SK-N-SH treated with all-trans-retinoic acid at 6 μM for 48 hours (cell line): ENCODE data around the gene HDAC11.

Source experiments
- ATAC-seq: fragments of 200-7000 bp; cut with Tn5 transposase; 3 replicates; pipeline ENCODE4 v1.9.1; 2020; ENCODE audit warnings: mild to moderate bottlenecking, moderate library complexity
- ARNTL ChIP-seq: fragments of 450-650 bp; formaldehyde crosslinking; IDR thresholded peaks from 2 replicates; pipeline ENCODE4 v1.5.0; 2020; ENCODE audit warnings: low read depth, mild to moderate bottlenecking, moderate library complexity, borderline replicate concordance
- BACH2 ChIP-seq: fragments of 250-450 bp; sonication (Bioruptor Pico); IDR thresholded peaks from 2 replicates; pipeline ENCODE4 v1.9.0; 2021; ENCODE audit warnings: mild to moderate bottlenecking, borderline replicate concordance
- CREB5 ChIP-seq: fragments of 250-450 bp; sonication (Bioruptor Pico); IDR thresholded peaks from 2 replicates; pipeline ENCODE4 v1.5.1; 2020; ENCODE audit warnings: low read depth, mild to moderate bottlenecking, moderate library complexity
- ESRRG ChIP-seq: fragments of 250-450 bp; sonication (Bioruptor Pico); IDR thresholded peaks from 2 replicates; pipeline ENCODE4 v1.6.1; 2021; ENCODE audit warnings: mild to moderate bottlenecking
- ISL1 ChIP-seq: fragments of 250-450 bp; sonication (Bioruptor Pico); IDR thresholded peaks from 2 replicates; pipeline ENCODE4 v2.1.2; 2022; ENCODE audit warnings: mild to moderate bottlenecking, moderate library complexity
- OSR1 ChIP-seq: fragments of 250-450 bp; sonication (Bioruptor Pico); IDR thresholded peaks from 2 replicates; pipeline ENCODE4 v1.8.0; 2022; ENCODE audit warnings: moderate library complexity, mild to moderate bottlenecking, inconsistent platforms
- PATZ1 ChIP-seq: fragments of 250-450 bp; sonication (Bioruptor Pico); IDR thresholded peaks from 2 replicates; pipeline ENCODE4 v1.8.0; 2020; ENCODE audit warnings: mild to moderate bottlenecking, moderate library complexity, borderline replicate concordance
- POU6F1 ChIP-seq: fragments of 250-450 bp; sonication (Bioruptor Pico); IDR thresholded peaks from 2 replicates; pipeline ENCODE4 v1.8.0; 2021; ENCODE audit warnings: low read depth, mild to moderate bottlenecking, moderate library complexity, borderline replicate concordance
- PPARA ChIP-seq: fragments of 250-450 bp; sonication (Bioruptor Pico); IDR thresholded peaks from 2 replicates; pipeline ENCODE4 v1.5.0; 2020; ENCODE audit warnings: mild to moderate bottlenecking, borderline replicate concordance
- SNAI2 ChIP-seq: fragments of 250-450 bp; sonication (Bioruptor Pico); IDR thresholded peaks from 2 replicates; pipeline ENCODE4 v1.5.0; 2020; ENCODE audit warnings: mild to moderate bottlenecking, moderate library complexity
- TCF4 ChIP-seq: fragments of 250-450 bp; sonication (Bioruptor Pico); IDR thresholded peaks from 2 replicates; pipeline ENCODE4 v1.8.0; 2021; ENCODE audit warnings: mild to moderate bottlenecking, moderate library complexity, borderline replicate concordance
- TOX ChIP-seq: fragments of 250-450 bp; sonication (Bioruptor Pico); IDR thresholded peaks from 2 replicates; pipeline ENCODE4 v1.8.0; 2021; ENCODE audit warnings: mild to moderate bottlenecking, moderate library complexity, borderline replicate concordance
- TSHZ2 ChIP-seq: fragments of 250-450 bp; sonication (Bioruptor Pico); IDR thresholded peaks from 2 replicates; pipeline ENCODE4 v1.5.0; 2020; ENCODE audit warnings: mild to moderate bottlenecking, moderate library complexity
- ZC3H10 ChIP-seq: fragments of 250-450 bp; sonication (Bioruptor Pico); IDR thresholded peaks from 2 replicates; pipeline ENCODE4 v1.5.1; 2021; ENCODE audit warnings: mild to moderate bottlenecking, moderate library complexity
- ZFP3 ChIP-seq: fragments of 250-450 bp; sonication (Bioruptor Pico); IDR thresholded peaks from 2 replicates; pipeline ENCODE4 v1.5.0; 2020; ENCODE audit warnings: mild to moderate bottlenecking, moderate library complexity
- ZFP30 ChIP-seq: fragments of 450-650 bp; formaldehyde crosslinking; IDR thresholded peaks from 2 replicates; pipeline ENCODE4 v1.5.0; 2022; ENCODE audit warnings: mild to moderate bottlenecking, moderate library complexity
- ZNF565 ChIP-seq: fragments of 450-650 bp; formaldehyde crosslinking; conservative IDR thresholded peaks from 2 replicates; pipeline ENCODE4 v1.5.0; 2020; ENCODE audit warnings: low read depth, mild to moderate bottlenecking, moderate library complexity
- ZNF70 ChIP-seq: fragments of 450-650 bp; formaldehyde crosslinking; IDR thresholded peaks from 2 replicates; pipeline ENCODE4 v1.5.0; 2020; ENCODE audit warnings: mild to moderate bottlenecking, moderate library complexity

The HDAC11 gene

GRCh38 chr3:13465236-13465873, 14.8 kb upstream of the HDAC11 start:
- no peak for TF ChIP-seq POU6F1 (CRISPR knock-in tag)
- ATAC-seq: no peak

GRCh38 chr3:13466781-13467180, 13.3 kb upstream of the HDAC11 start:
- ATAC-seq: no peak
- no peak for TF ChIP-seq ZFP3 (CRISPR knock-in tag)
- no peak for TF ChIP-seq PATZ1 (CRISPR knock-in tag)
- no peak for TF ChIP-seq ZNF565 (CRISPR knock-in tag)
- TF ChIP-seq ZC3H10: no peak
- TF ChIP-seq ZNF70: no peak
- TF ChIP-seq POU6F1 (CRISPR knock-in tag): no peak

GRCh38 chr3:13470894-13471574, 9.1 kb upstream of the HDAC11 start:
- TF ChIP-seq OSR1 (CRISPR knock-in tag) (no peak), PPARA (CRISPR knock-in tag) (no peak), ZNF70 (no peak), PATZ1 (CRISPR knock-in tag) (no peak), TOX (CRISPR knock-in tag) (no peak), TSHZ2 (no peak), SNAI2 (no peak), ARNTL (CRISPR knock-in tag) (no peak), ZC3H10 (no peak), ZFP3 (CRISPR knock-in tag) (no peak), TCF4 (no peak), BACH2 (CRISPR knock-in tag) (no peak), ZNF565 (CRISPR knock-in tag) (no peak), ZFP30 (CRISPR knock-in tag) (no peak), CREB5 (no peak), ESRRG (no peak), ISL1 (CRISPR knock-in tag) (no peak)
- ATAC-seq: no peak
